Adrenal gland (tissue), 12 donors: ENCODE results near the gene TULP4. TPM values are rescaled to one million over a fixed set of nuclear protein-coding genes. Genes with fewer than 3 reads are reported as not detected.

ENCODE experiments used
- DNase-seq, 7 donors: peaks; one replicate each; pipeline ENCODE4 v3.0.0-alpha.2; 2019 to 2020
- H3K27ac ChIP-seq, 5 donors: fragments of 200-600 bp; sonication (generic) in 4 of 5; 1 replicate in 3 of 5; 2 replicates in 2 of 5; pipeline versions ENCODE4 v1.5.1 to v1.8.0; 2016 to 2020; ENCODE audit warnings: mild to moderate bottlenecking in 1 of 5
- H3K27me3 ChIP-seq: fragments of 200-600 bp; 2 replicates; pipeline ENCODE4 v1.8.0; 2021
- H3K36me3 ChIP-seq, 2 donors: fragments of 200-600 bp; replicated peaks in 1 of 2; 1 replicate in 1 of 2; 2 replicates in 1 of 2; pipeline versions ENCODE4 v1.5.1 to v1.8.0; 2018 to 2022
- H3K4me1 ChIP-seq, 2 donors: fragments of 200-600 bp; replicated peaks in 1 of 2; 1 replicate in 1 of 2; 2 replicates in 1 of 2; pipeline versions ENCODE4 v1.5.1 to v1.8.0; 2018 to 2021
- H3K4me3 ChIP-seq, 4 donors: fragments of 200-600 bp; sonication (generic) in 3 of 4; one replicate each; pipeline ENCODE4 v1.5.1; 2016 to 2018
- H3K9me3 ChIP-seq, 3 donors: fragments of 200-600 bp; sonication (generic) in 1 of 3; replicated peaks in 1 of 3; 1 replicate in 2 of 3; 2 replicates in 1 of 3; pipeline versions ENCODE4 v1.5.1 to v1.8.0; 2016 to 2021
- POLR2A ChIP-seq, 2 donors: fragments of 450-650 bp; IDR thresholded peaks; one replicate each; pipeline ENCODE4 v1.6.1; 2017; ENCODE audit warnings: antibody characterized with exemption in 2 of 2, mild to moderate bottlenecking in 2 of 2, moderate library complexity in 1 of 2
- WGBS, 4 donors: extraction: QIAGEN DNeasy Blood & Tissue Kit in 2 of 4; methylation state at CpG; one replicate each; pipeline versions ENCODE4 v1.1.5 to v1.1.7; 2013 to 2017; 5-methylcytosine and 5-hydroxymethylcytosine counted together
- intact Hi-C, 2 donors: fragments of 100-400 bp; cut with DNase I; formaldehyde crosslinking; loops; one replicate each; pipeline versions ENCODE4 v1.14.1 to v1.15.0; 2022 to 2023
- polyA plus RNA-seq, 3 donors: library from polyadenylated mRNA; stranded (reverse); fragments of 200-250 nt in 2 of 3; fragments of 350-450 nt in 1 of 3; fragmentation: Illumina TruSeq in 1 of 3; extraction: RNeasy Lipid Tissue Mini Kit (QIAGEN cat#74804) in 1 of 3; gene quantifications; one replicate each; pipeline ENCODE4 v1.2.3, GENCODE V29; 2013 to 2014
- total RNA-seq, 9 donors: library from RNA; depleted of rRNA in 4 of 9; stranded (reverse); fragments of >200 nt in 4 of 9; fragments of 120-200 nt in 1 of 9; fragmentation: NEBNext Ultra II Directional in 1 of 9; extraction: Animal tissue kit (Norgen Biotek cat#: 25700) in 1 of 9; gene quantifications; one replicate each; pipeline versions ENCODE4 v1.1.0 to v1.2.4, GENCODE V29; 2013 to 2023
- TF ChIP-seq, protein P1 (sequence below), 6 experiments: fragments of 450-650 bp in 4 of 6; fragments of 200-600 bp in 2 of 6; sonication (generic) in 1 of 6; IDR thresholded peaks; 1 replicate in 5 of 6; 2 replicates in 1 of 6; pipeline versions ENCODE4 v1.5.1 to v1.8.0; 2016 to 2021; ENCODE audit warnings: antibody characterized with exemption in 6 of 6, mild to moderate bottlenecking in 2 of 6, moderate library complexity in 1 of 6
- donor health status: healthy with polysubstance abuse.
- donor health status: Bipolar disorder and iron deficiency.
- donor health status: DM: yes; HTN: yes; CAD: no.
- donor health status: DM: no; HTN: no; CAD: no.
- donor health status: DM: no; HTN: no; CAD: no.
- donor health status: DM: yes; HTN: yes; CAD: no.

TULP4 gene
- total and polyA plus RNA-seq, 12 donors, result 1.9 to 89.6 (median 61.4) TPM

DNA sequence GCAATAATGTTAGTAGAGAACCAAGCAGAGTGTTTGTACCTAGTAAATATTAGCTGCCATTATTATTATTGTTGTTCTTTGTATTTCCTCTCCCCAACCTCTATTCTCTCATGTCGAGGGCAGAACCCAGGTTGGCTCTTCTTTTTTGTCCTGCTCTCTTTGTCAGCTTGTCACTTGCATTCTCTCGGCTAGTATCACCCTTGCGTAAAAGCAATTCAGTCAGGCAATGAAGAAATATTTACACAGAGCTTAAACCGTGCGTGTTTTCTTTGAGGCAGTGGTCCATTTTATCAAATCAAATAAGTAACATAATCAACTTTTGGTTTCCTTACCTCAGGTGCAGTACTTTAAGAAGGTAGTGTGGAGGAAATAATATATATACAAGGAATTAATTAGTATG is 83.9 kb downstream of the TULP4 start:
- Histone ChIP-seq H3K36me3 (no peaks in the 10 kb centered on the region), H3K9me3 (no peaks in the 10 kb centered on the region), H3K27ac (no peak overlapping the region), H3K27me3 (no peaks in the 10 kb centered on the region), H3K4me1 (no peaks in the 10 kb centered on the region), H3K4me3 (no peak overlapping the region)
- TF ChIP-seq, protein P1, sequence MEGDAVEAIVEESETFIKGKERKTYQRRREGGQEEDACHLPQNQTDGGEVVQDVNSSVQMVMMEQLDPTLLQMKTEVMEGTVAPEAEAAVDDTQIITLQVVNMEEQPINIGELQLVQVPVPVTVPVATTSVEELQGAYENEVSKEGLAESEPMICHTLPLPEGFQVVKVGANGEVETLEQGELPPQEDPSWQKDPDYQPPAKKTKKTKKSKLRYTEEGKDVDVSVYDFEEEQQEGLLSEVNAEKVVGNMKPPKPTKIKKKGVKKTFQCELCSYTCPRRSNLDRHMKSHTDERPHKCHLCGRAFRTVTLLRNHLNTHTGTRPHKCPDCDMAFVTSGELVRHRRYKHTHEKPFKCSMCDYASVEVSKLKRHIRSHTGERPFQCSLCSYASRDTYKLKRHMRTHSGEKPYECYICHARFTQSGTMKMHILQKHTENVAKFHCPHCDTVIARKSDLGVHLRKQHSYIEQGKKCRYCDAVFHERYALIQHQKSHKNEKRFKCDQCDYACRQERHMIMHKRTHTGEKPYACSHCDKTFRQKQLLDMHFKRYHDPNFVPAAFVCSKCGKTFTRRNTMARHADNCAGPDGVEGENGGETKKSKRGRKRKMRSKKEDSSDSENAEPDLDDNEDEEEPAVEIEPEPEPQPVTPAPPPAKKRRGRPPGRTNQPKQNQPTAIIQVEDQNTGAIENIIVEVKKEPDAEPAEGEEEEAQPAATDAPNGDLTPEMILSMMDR (IDR thresholded peaks at IDR 0.05), result no peak
- TF ChIP-seq POLR2A (IDR thresholded peaks at IDR 0.05), result no peak
- 74 to 94% (median 75%) methylated on average over 5 of the region's 5 CpGs for WGBS, 4 donors
- intact Hi-C loops, result no loop called here
- DNase-seq, result no peak

DNA sequence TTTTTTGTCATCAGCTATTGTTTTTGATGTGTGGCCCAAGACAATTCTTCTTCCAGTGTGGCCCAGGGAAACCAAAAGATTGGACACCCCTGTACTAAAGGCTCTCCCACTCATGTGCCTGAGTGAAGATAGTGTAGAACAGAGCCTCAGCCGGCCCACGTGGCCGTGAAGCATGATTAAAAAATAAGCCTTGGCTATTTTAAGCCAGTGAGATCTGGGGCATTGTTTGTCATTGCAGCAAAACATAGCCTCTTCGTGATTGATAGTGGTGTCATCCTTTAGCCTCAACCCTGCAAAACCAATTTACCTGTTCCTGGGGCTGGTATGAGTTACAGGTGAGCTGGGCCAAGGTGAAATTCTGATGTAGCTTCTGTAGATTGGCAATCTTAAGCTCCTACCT is 85.3 kb downstream of the TULP4 start:
- DNase-seq, result no peak
- Histone ChIP-seq H3K27me3 (no peaks in the 10 kb centered on the region), H3K9me3 (no peaks in the 10 kb centered on the region), H3K27ac (no peak overlapping the region), H3K4me3 (no peak overlapping the region), H3K4me1 (no peaks in the 10 kb centered on the region), H3K36me3 (no peaks in the 10 kb centered on the region)
- TF ChIP-seq, protein P1 (IDR thresholded peaks at IDR 0.05), result no peak
- no peak for TF ChIP-seq POLR2A (IDR thresholded peaks at IDR 0.05)
- WGBS, 4 donors, result 70 to 95% (median 91%) methylated on average over 4 of the region's 4 CpGs
- intact Hi-C loops, result no loop called here

DNA sequence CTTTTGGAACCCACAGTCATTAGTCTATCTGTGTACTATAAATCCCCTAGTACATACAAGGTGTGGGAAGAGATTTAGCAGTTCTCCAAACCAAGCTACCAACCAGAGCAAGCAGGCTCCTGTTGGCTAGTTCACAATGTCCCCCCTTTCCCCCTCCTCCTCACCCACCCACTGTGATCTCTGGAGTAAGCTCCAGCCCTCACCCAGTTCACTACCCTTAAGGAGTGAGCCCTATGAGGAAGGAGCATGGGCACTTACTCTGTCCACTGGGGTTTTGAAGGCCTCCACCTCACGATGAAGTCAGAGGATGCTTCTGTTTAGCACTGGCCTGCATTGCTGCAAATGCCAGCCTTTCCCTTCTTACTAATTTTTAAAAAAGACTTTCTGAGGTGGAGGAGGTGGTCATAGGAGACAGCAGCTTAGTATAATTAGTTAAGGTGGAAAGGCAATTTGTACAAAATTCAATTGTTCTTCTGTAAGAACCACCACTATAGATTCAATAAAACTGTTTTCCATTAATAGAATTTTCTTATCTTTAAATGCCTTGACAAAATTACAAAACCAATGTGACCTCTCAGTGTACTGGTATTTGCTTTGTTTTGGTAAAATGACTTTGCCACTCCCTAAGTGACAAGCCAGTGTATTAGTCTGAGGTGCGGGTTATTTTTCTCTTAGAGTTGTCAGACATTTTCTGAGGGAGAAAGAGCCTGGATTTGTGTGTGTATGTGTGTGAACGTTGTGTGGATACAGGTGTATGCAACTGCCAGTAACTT is 86.2 kb downstream of the TULP4 start:
- TF ChIP-seq POLR2A (IDR thresholded peaks at IDR 0.05), result no peak
- TF ChIP-seq, protein P1 (IDR thresholded peaks at IDR 0.05), result no peak
- DNase-seq, result no peak
- no peak overlapping the region for H3K27ac ChIP-seq
- H3K36me3 ChIP-seq, result no peaks in the 10 kb centered on the region
- no peaks in the 10 kb centered on the region for H3K27me3 ChIP-seq
- H3K9me3 ChIP-seq, result no peaks in the 10 kb centered on the region
- intact Hi-C loops, result no loop called here
- no peaks in the 10 kb centered on the region for H3K4me1 ChIP-seq
- WGBS, 4 donors, result 64 to 78% (median 67%) methylated on average over 3 of the region's 3 CpGs
- no peak overlapping the region for H3K4me3 ChIP-seq

- WGBS, 4 donors, result 89 to 94% (median 92%) methylated on average over 3 of the region's 3 CpGs
- Histone ChIP-seq H3K36me3 (no peaks in the 10 kb centered on the region), H3K4me1 (no peaks in the 10 kb centered on the region), H3K9me3 (no peaks in the 10 kb centered on the region), H3K27me3 (no peaks in the 10 kb centered on the region), H3K4me3 (no peak overlapping the region), H3K27ac (no peak overlapping the region)
- no peak for DNase-seq
- TF ChIP-seq, protein P1 (IDR thresholded peaks at IDR 0.05), result no peak
- TF ChIP-seq POLR2A (IDR thresholded peaks at IDR 0.05), result no peak
- intact Hi-C loops, result no loop called here
Measured at GRCh38 chr6:158399040-158399700, 86.9 kb downstream of the TULP4 start.
